OCI-LY7 (cell line): Measurements from ENCODE around the gene PCDHB13. TPM values are rescaled to one million over a fixed set of nuclear protein-coding genes. Genes with fewer than 3 reads are reported as not detected.
"Not testable (repeated sequence)": the region's sequence is repeated elsewhere in the genome, so short reads cannot be mapped to it uniquely, and the experiment has no call there.

Experiments used
- BruUV-seq: library from RNA; stranded (reverse); fragments of 400-500 nt; replicated peaks from 2 replicates; lab custom pipeline; 2021; lab: Mats Ljungman, UMichigan
- CTCF ChIA-PET: fragments of 300-600 bp; sonication (Branson Sonifier 250); formaldehyde crosslinking; loops from one replicate; lab custom pipeline; 2022; ENCODE audit warnings: antibody characterized with exemption; ENCODE audit not compliant: unreplicated experiment; lab: Charles Lee
- POLR2A ChIA-PET: fragments of 300-600 bp; sonication (Branson Sonifier 250); formaldehyde crosslinking; loops from one replicate; lab custom pipeline; 2022; ENCODE audit warnings: antibody characterized with exemption; lab: Charles Lee
- DNase-seq: peaks from one replicate; pipeline ENCODE4 v3.0.0-alpha.2; 2015; ENCODE audit warnings: low spot score
- H2AFZ ChIP-seq: fragments of 200-600 bp; sonication (generic), shearing (Covaris generic); 2 replicates; pipeline ENCODE4 v1.6.1; 2014; ENCODE audit warnings: mild to moderate bottlenecking, antibody characterized with exemption, low read length, moderate library complexity
- H3K27ac ChIP-seq: fragments of 200-600 bp; sonication (generic); 2 replicates; pipeline ENCODE4 v1.5.1; 2014; ENCODE audit warnings: mixed run types, low read depth, mild to moderate bottlenecking, moderate library complexity, low read length, inconsistent platforms; ENCODE audit not compliant: poor library complexity, severe bottlenecking
- H3K36me3 ChIP-seq: fragments of 200-600 bp; sonication (generic); 2 replicates; pipeline ENCODE4 v1.6.1; 2014; ENCODE audit warnings: mild to moderate bottlenecking, antibody characterized with exemption, low read length, moderate library complexity, mixed read lengths; ENCODE audit not compliant: insufficient read depth
- H3K4me1 ChIP-seq: fragments of 200-600 bp; sonication (generic); 2 replicates; pipeline ENCODE4 v1.5.1; 2014; ENCODE audit warnings: mild to moderate bottlenecking, low read length; ENCODE audit not compliant: insufficient read depth, poor library complexity, severe bottlenecking
- H3K4me2 ChIP-seq: fragments of 200-600 bp; sonication (generic); 2 replicates; pipeline ENCODE4 v1.6.1; 2014; ENCODE audit warnings: mild to moderate bottlenecking, low read length
- H3K4me3 ChIP-seq: fragments of 200-600 bp; sonication (generic); 2 replicates; pipeline ENCODE4 v1.5.1; 2014; ENCODE audit warnings: mild to moderate bottlenecking, low read depth, low read length; ENCODE audit not compliant: poor library complexity, severe bottlenecking
- H3K79me2 ChIP-seq: fragments of 200-600 bp; sonication (generic); 2 replicates; pipeline ENCODE4 v1.6.1; 2016; ENCODE audit warnings: low read depth, mild to moderate bottlenecking, low read length, moderate library complexity, mixed read lengths; ENCODE audit not compliant: insufficient read depth
- H3K9me2 ChIP-seq: fragments of 200-600 bp; sonication (generic); 2 replicates; pipeline ENCODE4 v1.6.1; 2016; ENCODE audit warnings: mild to moderate bottlenecking, low read length, mixed read lengths; ENCODE audit not compliant: insufficient read depth
- H3K9me3 ChIP-seq: fragments of 200-600 bp; sonication (generic); 2 replicates; pipeline ENCODE4 v1.6.1; 2014; ENCODE audit warnings: mild to moderate bottlenecking, mixed run types, low read length, mixed read lengths
- H4K20me1 ChIP-seq: fragments of 200-600 bp; sonication (generic); 2 replicates; pipeline ENCODE4 v1.6.1; 2014; ENCODE audit warnings: mild to moderate bottlenecking, antibody characterized with exemption, low read length, moderate library complexity, mixed read lengths; ENCODE audit not compliant: insufficient read depth
- EZH2phosphoT487 ChIP-seq: fragments of 200-600 bp; sonication (generic); IDR thresholded peaks from 2 replicates; pipeline ENCODE4 v1.6.1; 2018; ENCODE audit warnings: low read depth, borderline replicate concordance, mild to moderate bottlenecking, mixed run types, antibody characterized with exemption, low read length, moderate library complexity, mixed read lengths
- intact Hi-C: fragments of 100-400 bp; cut with micrococcal nuclease; formaldehyde crosslinking; loops from one replicate; pipeline ENCODE4 v1.10.0; 2022; ENCODE audit not compliant: unreplicated experiment
- total RNA-seq, 2 experiments: library from RNA; depleted of rRNA in 1 of 2; stranded (reverse); fragments of >200 nt in 1 of 2; shearing (Covaris generic) in 1 of 2; gene quantifications; 2 replicates each; pipeline ENCODE4 v1.2.3, GENCODE V29; 2014 to 2022
- TF ChIP-seq, protein P1 (sequence below): fragments of 200-600 bp; sonication (generic); conservative IDR thresholded peaks from 2 replicates; pipeline ENCODE4 v1.5.1; 2014; ENCODE audit warnings: mild to moderate bottlenecking, antibody characterized with exemption, low read length, moderate library complexity, mixed read lengths

Gene PCDHB13
- total RNA-seq, 2 experiments from 2014 or later, result 0.22 TPM; not detected in 1

DNA sequence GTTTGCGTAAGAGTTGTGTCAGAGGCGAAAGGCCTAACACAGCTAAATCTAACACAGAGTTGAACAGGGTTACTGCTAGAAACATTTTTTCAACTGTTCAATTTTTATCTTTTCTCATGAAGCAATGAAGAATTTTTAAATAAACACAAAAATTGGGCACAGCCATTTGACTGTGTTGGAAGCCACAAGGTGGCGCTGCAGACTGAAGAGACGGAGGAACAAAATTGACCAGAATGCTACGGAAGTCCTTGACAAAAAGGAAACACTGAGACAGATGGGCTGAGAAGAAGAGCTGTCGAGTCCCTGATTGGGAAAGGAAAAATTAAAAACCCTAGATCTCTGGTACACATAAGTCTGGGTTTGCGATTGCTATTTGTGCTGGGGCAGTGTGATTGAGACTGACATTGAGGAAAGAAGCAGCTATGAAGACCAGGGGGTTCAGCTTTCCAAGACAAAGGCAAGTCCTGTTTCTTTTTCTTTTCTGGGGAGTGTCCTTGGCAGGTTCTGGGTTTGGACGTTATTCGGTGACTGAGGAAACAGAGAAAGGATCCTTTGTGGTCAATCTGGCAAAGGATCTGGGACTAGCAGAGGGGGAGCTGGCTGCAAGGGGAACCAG, 26.7 kb upstream of the PCDHB13 start, which contains the start of gene PCDHB9:
PCDHB9 (plus strand) TSS at position 265 of the 616 bp plus-strand sequence; CDS start at position 423, 158 bp downstream.
- no peaks in the 10 kb centered on the region for H3K9me3 ChIP-seq
- DNase-seq, result peak; percentile 56
- H3K79me2 ChIP-seq, result no peaks in the 10 kb centered on the region
- H3K4me2 ChIP-seq, result peak within 1 kb of the TSS; percentile 30; the same call in 1 of the 2 replicates
- CTCF ChIA-PET, result interaction anchor here (0.6 kb wide), 1 partner anchor 106 kb away, joined by 3 read pairs; no protein-coding TSS in a partner anchor
- POLR2A ChIA-PET, result no interaction called here
- no TSS peak for BruUV-seq
- no peaks in the 10 kb centered on the region for H3K9me2 ChIP-seq
- H4K20me1 ChIP-seq, result no peaks in the 10 kb centered on the region
- no peak within 1 kb of the TSS for H3K27ac ChIP-seq
- H3K4me3 ChIP-seq, result no peak within 1 kb of the TSS
- TF ChIP-seq, protein P1, sequence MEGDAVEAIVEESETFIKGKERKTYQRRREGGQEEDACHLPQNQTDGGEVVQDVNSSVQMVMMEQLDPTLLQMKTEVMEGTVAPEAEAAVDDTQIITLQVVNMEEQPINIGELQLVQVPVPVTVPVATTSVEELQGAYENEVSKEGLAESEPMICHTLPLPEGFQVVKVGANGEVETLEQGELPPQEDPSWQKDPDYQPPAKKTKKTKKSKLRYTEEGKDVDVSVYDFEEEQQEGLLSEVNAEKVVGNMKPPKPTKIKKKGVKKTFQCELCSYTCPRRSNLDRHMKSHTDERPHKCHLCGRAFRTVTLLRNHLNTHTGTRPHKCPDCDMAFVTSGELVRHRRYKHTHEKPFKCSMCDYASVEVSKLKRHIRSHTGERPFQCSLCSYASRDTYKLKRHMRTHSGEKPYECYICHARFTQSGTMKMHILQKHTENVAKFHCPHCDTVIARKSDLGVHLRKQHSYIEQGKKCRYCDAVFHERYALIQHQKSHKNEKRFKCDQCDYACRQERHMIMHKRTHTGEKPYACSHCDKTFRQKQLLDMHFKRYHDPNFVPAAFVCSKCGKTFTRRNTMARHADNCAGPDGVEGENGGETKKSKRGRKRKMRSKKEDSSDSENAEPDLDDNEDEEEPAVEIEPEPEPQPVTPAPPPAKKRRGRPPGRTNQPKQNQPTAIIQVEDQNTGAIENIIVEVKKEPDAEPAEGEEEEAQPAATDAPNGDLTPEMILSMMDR, result peak; percentile 97
- TF ChIP-seq EZH2phosphoT487, result no peak
- intact Hi-C loops, result no loop called here
- H2AFZ ChIP-seq, result peak within 1 kb of the TSS; percentile 63
- no peaks in the 10 kb centered on the region for H3K4me1 ChIP-seq
- no peaks in the 10 kb centered on the region for H3K36me3 ChIP-seq

DNA sequence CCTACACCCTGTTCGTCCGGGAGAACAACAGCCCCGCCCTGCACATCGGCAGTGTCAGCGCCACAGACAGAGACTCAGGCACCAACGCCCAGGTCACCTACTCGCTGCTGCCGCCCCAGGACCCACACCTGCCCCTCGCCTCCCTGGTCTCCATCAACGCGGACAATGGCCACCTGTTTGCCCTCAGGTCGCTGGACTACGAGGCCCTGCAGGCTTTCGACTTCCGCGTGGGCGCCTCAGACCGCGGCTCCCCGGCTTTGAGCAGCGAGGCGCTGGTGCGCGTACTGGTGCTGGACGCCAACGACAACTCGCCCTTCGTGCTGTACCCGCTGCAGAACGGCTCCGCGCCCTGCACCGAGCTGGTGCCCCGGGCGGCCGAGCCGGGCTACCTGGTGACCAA, 25.0 kb upstream of the PCDHB13 start:
- H3K4me3 ChIP-seq, H3K4me1 ChIP-seq, H3K27ac ChIP-seq, H2AFZ ChIP-seq, H3K36me3 ChIP-seq, CTCF ChIA-PET, BruUV-seq, H3K9me2 ChIP-seq, H3K9me3 ChIP-seq, intact Hi-C loops, H3K79me2 ChIP-seq, H4K20me1 ChIP-seq, H3K4me2 ChIP-seq, DNase-seq: not testable (repeated sequence)
- POLR2A ChIA-PET, result interaction anchor here (0.6 kb wide), 1 partner anchor 238 kb away, joined by 3 read pairs; no protein-coding TSS in a partner anchor

DNA sequence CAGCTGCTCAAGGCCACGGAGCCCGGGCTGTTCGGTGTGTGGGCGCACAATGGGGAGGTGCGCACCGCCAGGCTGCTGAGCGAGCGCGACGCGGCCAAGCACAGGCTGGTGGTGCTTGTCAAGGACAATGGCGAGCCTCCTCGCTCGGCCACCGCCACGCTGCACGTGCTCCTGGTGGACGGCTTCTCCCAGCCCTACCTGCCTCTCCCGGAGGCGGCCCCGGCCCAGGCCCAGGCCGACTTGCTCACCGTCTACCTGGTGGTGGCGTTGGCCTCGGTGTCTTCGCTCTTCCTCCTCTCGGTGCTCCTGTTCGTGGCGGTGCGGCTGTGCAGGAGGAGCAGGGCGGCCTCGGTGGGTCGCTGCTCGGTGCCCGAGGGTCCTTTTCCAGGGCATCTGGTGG, 24.6 kb upstream of the PCDHB13 start:
- H3K36me3 ChIP-seq, H3K4me1 ChIP-seq, POLR2A ChIA-PET, H3K79me2 ChIP-seq, H3K27ac ChIP-seq, CTCF ChIA-PET, H3K9me2 ChIP-seq, DNase-seq, H3K9me3 ChIP-seq, intact Hi-C loops, H4K20me1 ChIP-seq, H2AFZ ChIP-seq, H3K4me3 ChIP-seq, H3K4me2 ChIP-seq, BruUV-seq: not testable (repeated sequence)
